Measurements from ENCODE around the gene FGF14. TPM values are rescaled to one million over a fixed set of nuclear protein-coding genes. Genes with fewer than 3 reads are reported as not detected.

FGF14 gene
- total and polyA plus RNA-seq, 2 donors from 2014 or later: 0.47 to 3.3 TPM

DNA sequence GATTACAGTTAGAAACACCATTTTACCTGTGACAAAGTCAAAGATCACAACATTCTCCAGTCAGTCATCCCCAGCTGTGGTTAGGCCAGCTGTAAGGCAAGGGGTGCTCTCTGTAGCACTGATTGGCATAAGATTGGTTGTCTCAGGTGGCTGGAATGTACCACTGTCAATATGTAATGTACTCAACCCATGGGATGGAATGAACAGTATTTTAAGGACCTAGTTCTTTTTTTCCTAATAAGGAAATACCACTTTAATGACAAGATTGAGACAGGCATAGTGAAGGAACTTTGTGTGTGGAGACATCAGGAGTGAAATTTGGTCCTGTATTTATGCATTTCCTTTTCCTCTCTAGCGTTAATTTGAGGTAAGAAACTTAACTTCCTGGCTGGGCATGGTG is 638.7 kb downstream of the FGF14 start:
- TF ChIP-seq, protein P1, sequence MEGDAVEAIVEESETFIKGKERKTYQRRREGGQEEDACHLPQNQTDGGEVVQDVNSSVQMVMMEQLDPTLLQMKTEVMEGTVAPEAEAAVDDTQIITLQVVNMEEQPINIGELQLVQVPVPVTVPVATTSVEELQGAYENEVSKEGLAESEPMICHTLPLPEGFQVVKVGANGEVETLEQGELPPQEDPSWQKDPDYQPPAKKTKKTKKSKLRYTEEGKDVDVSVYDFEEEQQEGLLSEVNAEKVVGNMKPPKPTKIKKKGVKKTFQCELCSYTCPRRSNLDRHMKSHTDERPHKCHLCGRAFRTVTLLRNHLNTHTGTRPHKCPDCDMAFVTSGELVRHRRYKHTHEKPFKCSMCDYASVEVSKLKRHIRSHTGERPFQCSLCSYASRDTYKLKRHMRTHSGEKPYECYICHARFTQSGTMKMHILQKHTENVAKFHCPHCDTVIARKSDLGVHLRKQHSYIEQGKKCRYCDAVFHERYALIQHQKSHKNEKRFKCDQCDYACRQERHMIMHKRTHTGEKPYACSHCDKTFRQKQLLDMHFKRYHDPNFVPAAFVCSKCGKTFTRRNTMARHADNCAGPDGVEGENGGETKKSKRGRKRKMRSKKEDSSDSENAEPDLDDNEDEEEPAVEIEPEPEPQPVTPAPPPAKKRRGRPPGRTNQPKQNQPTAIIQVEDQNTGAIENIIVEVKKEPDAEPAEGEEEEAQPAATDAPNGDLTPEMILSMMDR (IDR thresholded peaks at IDR 0.05; ENCODE audit: borderline replicate concordance, extremely low read depth, insufficient read depth): no peak
- no peak overlapping the region for H3K27ac ChIP-seq (ENCODE audit: low read depth in 2 of 2, low read length in 2 of 2)
- no peak overlapping the region for H3K4me3 ChIP-seq (ENCODE audit: low read length in 3 of 3)
- no peaks in the 10 kb centered on the region for H3K36me3 ChIP-seq (ENCODE audit: control insufficient read depth in 2 of 3, insufficient read depth in 3 of 3, low read length in 3 of 3)
- no peak for DNase-seq
- intact Hi-C loops (cut with DNase I): loop anchor here (10.0 kb wide), 1 partner anchor 248 kb away; no protein-coding TSS in a partner anchor
- no peaks in the 10 kb centered on the region for H3K9me3 ChIP-seq (ENCODE audit: control insufficient read depth in 2 of 3, insufficient read depth in 1 of 3, low read length in 3 of 3)
- H3K27me3 ChIP-seq (ENCODE audit: control insufficient read depth, insufficient read depth, low read length): no peaks in the 10 kb centered on the region
- FAIRE-seq: no peak
- H3K4me1 ChIP-seq (ENCODE audit: control insufficient read depth in 2 of 3, insufficient read depth in 2 of 3, low read depth in 1 of 3, low read length in 3 of 3): no peaks in the 10 kb centered on the region
- no peak overlapping the region for H3K9ac ChIP-seq (ENCODE audit: low read length in 3 of 3)

DNA sequence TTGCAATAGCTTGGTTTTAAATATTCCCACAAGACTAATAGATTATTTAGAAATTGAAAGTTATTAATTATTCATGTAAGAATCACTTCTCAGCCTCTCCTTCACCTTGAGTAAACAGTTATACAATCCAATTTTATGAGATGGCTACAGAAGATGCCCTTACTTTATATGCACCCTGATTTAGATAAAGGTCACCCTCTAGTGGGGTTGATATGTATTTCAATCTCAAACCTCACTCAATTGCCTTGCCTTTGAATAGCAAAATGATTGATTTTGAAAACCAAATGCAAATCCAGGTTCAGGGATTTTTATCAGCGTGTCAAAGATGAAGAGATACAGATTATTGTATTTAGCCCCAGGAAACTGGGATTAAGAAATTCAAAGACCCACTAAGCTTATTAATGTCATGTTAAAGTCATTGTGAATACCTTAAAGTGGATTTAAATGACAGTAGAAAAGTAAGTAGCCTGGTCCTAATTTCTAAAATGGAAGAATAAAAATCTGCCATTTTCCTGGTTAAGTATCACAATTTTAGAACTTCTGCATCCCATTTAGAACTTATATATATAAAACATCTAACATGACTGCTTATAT is 644.3 kb downstream of the FGF14 start:
- Histone ChIP-seq H3K4me1 (ENCODE audit: control insufficient read depth in 2 of 3, insufficient read depth in 2 of 3, low read depth in 1 of 3, low read length in 3 of 3) (no peaks in the 10 kb centered on the region), H3K27me3 (ENCODE audit: control insufficient read depth, insufficient read depth, low read length) (no peaks in the 10 kb centered on the region), H3K4me3 (ENCODE audit: low read length in 3 of 3) (no peak overlapping the region), H3K36me3 (ENCODE audit: control insufficient read depth in 2 of 3, insufficient read depth in 3 of 3, low read length in 3 of 3) (no peaks in the 10 kb centered on the region), H3K9me3 (ENCODE audit: control insufficient read depth in 2 of 3, insufficient read depth in 1 of 3, low read length in 3 of 3) (no peaks in the 10 kb centered on the region), H3K9ac (ENCODE audit: low read length in 3 of 3) (no peak overlapping the region), H3K27ac (ENCODE audit: low read depth in 2 of 2, low read length in 2 of 2) (no peak overlapping the region)
- TF ChIP-seq, protein P1 (IDR thresholded peaks at IDR 0.05; ENCODE audit: borderline replicate concordance, extremely low read depth, insufficient read depth): peak; percentile 55
- intact Hi-C loops (cut with DNase I): loop anchor here (10.0 kb wide), 1 partner anchor 613 kb away; no protein-coding TSS in a partner anchor
- FAIRE-seq (peak; percentile 77), DNase-seq (peak in 2 of 5 donors; percentile 50 to 51)

DNA sequence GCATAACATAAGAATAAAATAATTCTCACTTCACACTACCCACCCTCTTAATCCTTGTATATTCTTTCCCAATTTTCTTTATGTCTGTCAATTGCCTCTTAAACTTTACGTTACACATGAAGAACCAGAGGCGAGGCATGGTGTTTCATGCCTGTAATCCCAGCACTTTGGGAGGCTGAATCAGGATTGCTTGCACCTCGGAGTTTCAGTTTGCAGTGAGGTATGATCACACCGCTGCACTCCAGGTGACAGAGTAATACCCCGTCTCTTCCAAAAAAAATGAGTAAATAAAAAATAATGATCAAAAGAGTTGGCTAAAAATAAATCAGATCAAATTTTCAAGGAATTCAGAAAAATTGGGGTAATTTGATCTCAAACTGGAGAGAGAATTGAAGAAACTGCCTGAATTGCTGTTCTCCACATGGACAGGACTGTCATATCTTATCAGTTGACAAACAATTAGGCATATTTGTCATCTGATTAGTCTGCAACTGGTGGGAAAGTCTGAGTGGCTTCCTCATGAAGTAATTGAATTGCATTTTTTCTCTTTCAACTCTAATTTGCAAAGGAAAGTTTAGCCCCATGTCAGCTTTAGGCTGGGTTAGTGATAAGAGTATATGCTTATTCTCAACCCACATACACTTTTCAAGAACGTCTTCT is 646.5 kb downstream of the FGF14 start:
- no peak for FAIRE-seq
- intact Hi-C loops (cut with DNase I): loop anchor here (10.0 kb wide), 1 partner anchor 611 kb away; no protein-coding TSS in a partner anchor

More for the DNA sequence above, 646.5 kb downstream of the FGF14 start:
- Histone ChIP-seq H3K4me1 (ENCODE audit: control insufficient read depth in 2 of 3, insufficient read depth in 2 of 3, low read depth in 1 of 3, low read length in 3 of 3) (no peaks in the 10 kb centered on the region), H3K27me3 (ENCODE audit: control insufficient read depth, insufficient read depth, low read length) (no peaks in the 10 kb centered on the region), H3K36me3 (ENCODE audit: control insufficient read depth in 2 of 3, insufficient read depth in 3 of 3, low read length in 3 of 3) (no peaks in the 10 kb centered on the region), H3K27ac (ENCODE audit: low read depth in 2 of 2, low read length in 2 of 2) (no peak overlapping the region), H3K9ac (ENCODE audit: low read length in 3 of 3) (no peak overlapping the region), H3K9me3 (ENCODE audit: control insufficient read depth in 2 of 3, insufficient read depth in 1 of 3, low read length in 3 of 3) (no peaks in the 10 kb centered on the region), H3K4me3 (ENCODE audit: low read length in 3 of 3) (no peak overlapping the region)
- TF ChIP-seq, protein P1 (IDR thresholded peaks at IDR 0.05; ENCODE audit: borderline replicate concordance, extremely low read depth, insufficient read depth): no peak
- no peak for DNase-seq

Data from kidney (tissue), 14 donors.